Esophagus (tissue), 2 donors: ENCODE results near the gene KCP. TPM values are rescaled to one million over a fixed set of nuclear protein-coding genes. Genes with fewer than 3 reads are reported as not detected.

Experiments
- H3K27ac ChIP-seq, 2 donors: one replicate each; pipeline ENCODE4 v1.5.1; 2013; ENCODE audit warnings: low read depth in 2 of 2, mild to moderate bottlenecking in 2 of 2, inconsistent platforms in 1 of 2, low read length in 1 of 2, moderate library complexity in 1 of 2
- H3K27me3 ChIP-seq, 2 donors: one replicate each; pipeline ENCODE4 v1.6.1; 2013; ENCODE audit warnings: low read length in 2 of 2, control low read depth in 1 of 2, mild to moderate bottlenecking in 1 of 2; ENCODE audit not compliant: insufficient read depth in 2 of 2, control insufficient read depth in 1 of 2
- H3K36me3 ChIP-seq, 2 donors: one replicate each; pipeline ENCODE4 v1.6.1; 2013; ENCODE audit warnings: low read length in 1 of 2; ENCODE audit not compliant: control insufficient read depth in 2 of 2, insufficient read depth in 2 of 2
- H3K4me1 ChIP-seq, 2 donors: one replicate each; pipeline ENCODE4 v1.6.1; 2013; ENCODE audit warnings: low read length in 1 of 2; ENCODE audit not compliant: control insufficient read depth in 2 of 2, insufficient read depth in 2 of 2
- H3K4me3 ChIP-seq, 2 donors: one replicate each; pipeline ENCODE4 v1.5.1; 2013; ENCODE audit warnings: low read length in 2 of 2, mild to moderate bottlenecking in 2 of 2, low read depth in 1 of 2, moderate library complexity in 1 of 2
- H3K9me3 ChIP-seq, 2 donors: one replicate each; pipeline ENCODE4 v1.6.1; 2013; ENCODE audit warnings: mild to moderate bottlenecking in 2 of 2, low read depth in 1 of 2, low read length in 1 of 2, moderate library complexity in 1 of 2; ENCODE audit not compliant: control insufficient read depth in 2 of 2, insufficient read depth in 1 of 2
- WGBS, 2 donors: extraction: QIAGEN DNeasy Blood & Tissue Kit; methylation state at CpG; one replicate each; pipeline ENCODE4 v1.1.7; 2013; 5-methylcytosine and 5-hydroxymethylcytosine counted together
- polyA plus RNA-seq, 2 donors: library from polyadenylated mRNA; stranded (reverse); fragments of 200-250 nt; gene quantifications; one replicate each; pipeline ENCODE4 v1.2.3, GENCODE V29; 2013
- donor health status: healthy with polysubstance abuse.
- donor health status: Bipolar disorder and iron deficiency.

Gene KCP
- polyA plus RNA-seq, 2 donors = 1.4 to 5.5 TPM

DNA sequence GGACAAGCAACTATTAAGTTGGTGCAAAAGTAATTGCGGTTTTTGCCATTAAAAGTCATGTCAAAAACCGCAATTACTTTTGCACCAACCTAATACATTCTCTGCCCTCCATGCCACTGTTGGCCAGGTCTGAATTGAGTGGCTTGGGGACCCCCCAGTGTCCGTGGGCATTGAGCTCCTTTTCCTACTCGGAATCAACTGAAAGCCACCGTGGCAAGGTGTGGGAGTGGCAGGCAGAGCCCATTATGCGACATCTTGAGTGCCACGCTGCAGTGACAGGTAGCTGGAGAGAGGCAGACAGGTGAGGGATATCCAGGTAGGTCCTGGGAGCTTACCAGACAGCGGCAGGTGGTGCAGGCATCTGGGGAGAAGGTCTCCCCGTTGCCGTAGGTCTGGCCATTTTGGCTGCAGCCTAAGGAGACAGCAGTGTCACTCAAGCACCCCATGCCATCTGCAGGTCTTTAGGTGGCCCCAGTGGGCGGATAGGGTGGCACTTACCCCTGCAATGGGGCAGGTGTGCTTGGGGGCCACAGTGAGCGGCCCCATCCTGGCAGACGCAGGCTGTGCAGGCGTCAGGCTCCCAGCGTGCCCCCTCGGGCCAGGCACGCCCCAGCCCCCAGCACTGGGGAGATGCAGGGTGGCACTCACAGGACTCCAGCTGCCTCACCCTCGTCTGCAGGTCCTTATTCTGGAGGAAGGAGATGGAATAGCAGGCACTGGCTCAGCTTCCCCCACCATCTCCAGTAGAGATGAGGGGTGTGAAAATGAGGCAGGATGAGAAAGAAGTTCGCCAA lies 3.5 kb downstream of the KCP start:
- H3K27me3 ChIP-seq = peaks cover 0 to 4% of the 10 kb centered on the region in 2 donors

DNA sequence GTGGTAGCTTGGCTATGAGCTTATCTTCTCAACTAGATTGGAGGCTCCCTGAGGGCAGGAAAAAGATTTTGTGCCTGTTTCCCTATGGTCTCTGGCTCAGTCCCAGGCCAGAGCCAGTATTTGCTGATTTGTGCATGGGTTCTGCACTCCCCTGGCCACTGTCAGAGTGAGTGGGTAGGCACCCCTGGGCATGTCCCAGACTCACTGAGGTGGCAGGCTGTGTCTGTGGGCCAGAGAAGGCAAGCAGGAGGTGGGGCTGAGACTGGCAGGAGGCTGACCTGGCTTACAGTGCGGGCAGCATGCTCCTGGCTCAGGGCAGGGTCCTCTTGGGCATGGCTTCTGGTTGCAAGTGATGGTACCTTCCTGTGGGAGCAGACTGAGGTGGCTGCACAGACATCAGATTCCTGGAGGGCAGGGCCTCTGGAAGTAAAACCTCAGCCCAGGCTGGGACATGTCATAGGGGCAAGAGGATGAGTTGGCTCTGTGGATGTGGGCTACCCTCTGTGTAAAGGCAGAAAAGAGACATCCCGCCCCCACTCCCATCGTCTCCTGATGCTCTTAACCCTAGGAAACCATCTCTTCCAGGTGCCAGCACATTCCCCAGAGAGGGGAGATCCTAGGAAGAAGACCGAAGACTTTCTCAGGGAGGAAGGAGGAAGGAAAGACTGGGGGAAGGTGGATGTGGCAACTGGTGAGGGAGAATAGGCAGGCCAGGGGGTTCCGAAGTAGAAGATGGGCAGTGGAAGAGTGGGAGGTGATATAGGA lies 4.3 kb downstream of the KCP start:
- Histone ChIP-seq H3K4me1 (peaks cover 12% of the 10 kb centered on the region in 2 donors), H3K36me3 (no peaks in the 10 kb centered on the region), H3K9me3 (no peaks in the 10 kb centered on the region), H3K27ac (no peak overlapping the region), H3K4me3 (no peak overlapping the region), H3K27me3 (peaks cover 0 to 4% of the 10 kb centered on the region in 2 donors)
- 85 to 93% methylated on average over 5 of the region's 5 CpGs for WGBS, 2 donors

More for the DNA sequence above, 3.5 kb downstream of the KCP start:
- peaks cover 12 to 14% of the 10 kb centered on the region in 2 donors for H3K4me1 ChIP-seq
- H3K36me3 ChIP-seq = no peaks in the 10 kb centered on the region
- WGBS, 2 donors = 83 to 85% methylated on average over 19 of the region's 19 CpGs
- H3K27ac ChIP-seq = no peak overlapping the region
- no peak overlapping the region for H3K4me3 ChIP-seq
- no peaks in the 10 kb centered on the region for H3K9me3 ChIP-seq

DNA sequence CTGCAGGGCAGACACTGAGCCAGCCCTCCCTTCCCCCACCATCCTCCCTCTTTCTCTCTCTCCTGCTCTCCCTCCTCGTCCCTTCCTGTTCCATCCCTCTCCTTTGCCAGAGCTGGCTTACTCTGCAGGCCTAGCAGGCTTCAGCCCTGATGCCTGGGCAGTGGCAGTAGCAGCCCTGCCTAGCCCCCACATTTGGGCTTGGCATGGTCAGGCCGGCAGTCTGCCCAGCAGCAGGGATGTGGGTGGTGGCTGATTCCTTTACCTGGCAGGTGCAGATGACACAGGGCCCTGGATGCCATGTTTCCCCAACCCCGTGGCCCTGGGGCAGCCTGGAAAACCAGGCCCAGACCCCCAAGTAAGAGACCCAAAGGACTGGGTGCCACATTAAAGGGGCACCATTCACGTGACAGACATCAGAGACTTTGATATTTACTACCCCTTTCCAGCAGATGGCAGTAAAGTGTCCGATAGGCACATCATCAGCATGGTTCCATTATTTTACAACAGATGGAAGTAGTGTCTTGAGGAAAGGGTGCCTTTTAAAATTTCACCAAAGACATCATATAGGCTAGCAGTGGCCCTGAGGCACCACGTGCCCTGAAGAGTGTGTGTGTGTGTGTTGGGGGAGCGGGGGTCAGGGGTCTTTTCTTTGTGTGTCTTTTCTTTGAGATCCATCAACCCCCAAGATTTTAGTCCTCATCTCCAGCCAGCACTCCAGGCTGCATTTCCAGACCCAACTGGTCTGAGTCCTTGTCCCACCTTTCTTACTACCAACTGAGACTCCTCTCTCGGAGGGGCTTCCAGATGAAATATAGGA lies 5.9 kb downstream of the KCP start:
- no peaks in the 10 kb centered on the region for H3K36me3 ChIP-seq
- 35 to 38% methylated on average over 8 of the region's 8 CpGs for WGBS, 2 donors
- peaks cover 0 to 4% of the 10 kb centered on the region in 2 donors for H3K27me3 ChIP-seq

DNA sequence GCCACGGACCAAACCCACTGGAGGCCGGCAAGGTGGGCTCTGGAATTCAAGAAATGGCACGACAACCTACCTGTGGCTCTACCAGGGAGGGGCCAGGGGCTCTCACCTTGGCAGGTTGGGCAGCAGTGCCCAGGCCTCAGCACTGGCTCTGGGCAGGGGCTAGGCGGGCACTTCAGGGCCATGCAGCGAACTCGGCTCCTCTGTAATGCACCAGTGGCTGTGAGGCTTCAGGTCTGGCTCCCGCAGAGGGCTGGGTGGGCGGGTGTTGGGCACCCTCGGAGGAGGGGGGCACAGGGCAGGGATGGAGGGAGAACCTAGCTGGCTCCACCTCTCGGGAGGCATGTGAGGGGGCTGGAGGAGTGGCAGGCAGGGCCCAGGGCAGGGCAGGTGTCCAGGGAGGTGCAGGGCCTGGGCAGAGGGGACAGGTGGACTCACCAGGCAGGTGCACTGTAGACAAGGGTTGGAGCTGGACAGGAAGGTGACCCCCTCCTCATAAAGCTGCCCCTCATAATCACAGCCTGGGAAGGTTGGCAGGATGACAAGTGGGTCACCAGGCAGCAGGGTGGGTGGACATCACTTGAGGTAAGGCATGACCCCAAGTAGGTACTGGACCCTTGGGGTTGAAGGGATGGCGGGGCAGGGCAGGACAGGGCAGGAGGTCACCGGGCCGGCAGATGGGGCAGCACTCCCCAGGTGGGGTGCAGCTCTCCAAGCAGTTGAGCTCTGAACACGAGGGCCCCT lies 6.7 kb downstream of the KCP start:
- H3K4me3 ChIP-seq = no peak overlapping the region

More for the DNA sequence above, 5.9 kb downstream of the KCP start:
- Histone ChIP-seq H3K4me1 (peaks cover 2 to 7% of the 10 kb centered on the region in 2 donors), H3K27ac (no peak overlapping the region), H3K4me3 (no peak overlapping the region), H3K9me3 (no peaks in the 10 kb centered on the region)

DNA sequence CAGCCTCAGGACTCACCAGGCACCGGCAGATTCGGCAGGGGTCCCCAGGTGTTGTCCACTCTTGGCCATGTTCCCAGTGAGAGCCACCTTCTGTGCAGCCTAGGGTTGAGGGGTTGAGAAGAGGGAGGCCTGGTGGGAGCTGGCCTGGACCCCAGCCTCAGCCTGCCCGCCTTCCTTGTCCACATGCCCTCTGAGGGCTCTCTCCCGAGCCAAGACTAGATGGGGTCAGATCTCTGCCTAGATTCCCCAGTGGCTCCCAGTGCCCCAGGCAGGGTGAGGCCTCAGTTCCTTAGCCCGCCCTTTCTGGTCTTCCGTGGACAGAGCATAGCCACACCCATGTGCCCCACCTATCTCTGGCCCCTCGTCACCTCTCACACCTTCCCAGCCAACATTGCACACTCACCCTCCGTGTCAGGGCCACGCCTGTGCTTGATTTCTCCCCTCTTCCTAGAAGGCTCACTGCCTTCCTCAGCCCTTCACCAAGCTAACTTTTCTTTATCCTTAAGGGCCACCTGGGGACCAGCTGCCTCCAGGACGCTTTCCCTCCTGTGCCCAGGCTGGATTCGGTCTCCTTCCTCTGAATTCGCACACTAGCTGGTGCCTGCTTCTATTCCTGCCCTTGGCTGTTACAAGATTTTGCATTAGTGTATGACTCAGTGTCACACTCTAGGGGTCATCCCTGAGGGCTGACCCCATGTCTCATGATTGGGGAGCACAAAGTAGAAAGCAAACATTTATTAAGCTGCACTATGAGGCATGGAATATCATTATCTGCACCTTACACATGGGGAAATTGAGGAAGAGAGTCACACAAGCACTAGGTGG lies 7.5 kb downstream of the KCP start:
- Histone ChIP-seq H3K27me3 (no peaks in the 10 kb centered on the region), H3K4me1 (peaks cover 2 to 7% of the 10 kb centered on the region in 2 donors), H3K27ac (peak overlapping the region; percentile 8 to 83), H3K4me3 (no peak overlapping the region), H3K9me3 (no peaks in the 10 kb centered on the region), H3K36me3 (no peaks in the 10 kb centered on the region)
- 66 to 67% methylated on average over 12 of the region's 12 CpGs for WGBS, 2 donors

More for the DNA sequence above, 6.7 kb downstream of the KCP start:
- peaks cover 0 to 4% of the 10 kb centered on the region in 2 donors for H3K27me3 ChIP-seq
- peaks cover 2 to 7% of the 10 kb centered on the region in 2 donors for H3K4me1 ChIP-seq
- H3K9me3 ChIP-seq = no peaks in the 10 kb centered on the region
- WGBS, 2 donors = 74 to 82% methylated on average over 14 of the region's 14 CpGs
- peak overlapping the region in 1 of 2 donors; percentile 83 for H3K27ac ChIP-seq
- H3K36me3 ChIP-seq = no peaks in the 10 kb centered on the region

DNA sequence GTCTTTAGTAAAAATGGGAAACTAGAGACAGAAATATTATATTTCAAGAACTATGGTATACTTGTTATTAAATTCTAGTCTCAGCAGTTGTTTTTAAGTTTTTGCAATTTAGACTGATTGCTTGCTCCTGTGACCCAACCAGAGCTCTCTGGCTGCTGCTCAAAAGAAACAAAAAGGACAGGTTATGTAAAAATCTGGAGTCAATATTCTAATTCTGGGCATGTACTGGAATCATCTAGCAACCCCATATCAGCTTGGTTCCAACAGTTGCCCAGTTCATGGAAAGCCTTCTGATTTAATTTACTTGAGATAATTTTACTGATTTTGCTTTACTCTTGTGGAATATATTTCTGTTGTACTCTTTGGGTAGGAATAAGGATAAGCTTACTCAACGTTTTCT lies 10.3 kb downstream of the KCP start:
- 53 to 57% methylated on average over 1 of the region's 1 CpG for WGBS, 2 donors
- Histone ChIP-seq H3K9me3 (no peaks in the 10 kb centered on the region), H3K36me3 (no peaks in the 10 kb centered on the region)

DNA sequence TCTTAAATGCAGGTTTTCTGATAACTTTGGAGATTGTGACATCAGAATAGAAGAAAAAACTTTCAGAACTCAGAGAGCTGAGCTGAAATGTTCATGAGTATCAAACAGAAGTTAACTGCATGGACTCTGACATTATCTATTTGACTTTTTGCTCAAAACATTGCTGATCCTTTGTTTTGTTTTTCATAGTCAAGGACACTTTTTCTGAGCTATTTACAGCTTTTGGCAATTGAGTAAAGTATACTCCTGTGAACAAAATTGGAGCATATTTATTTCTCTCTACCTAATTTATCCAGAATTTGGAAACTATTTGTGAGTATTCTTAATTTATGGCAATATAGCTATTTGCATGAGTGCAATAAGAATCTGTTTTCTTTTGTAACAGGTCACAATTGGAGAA lies 11.1 kb downstream of the KCP start:
- no peaks in the 10 kb centered on the region for H3K9me3 ChIP-seq
- H3K4me3 ChIP-seq = no peak overlapping the region
- H3K36me3 ChIP-seq = no peaks in the 10 kb centered on the region
- H3K4me1 ChIP-seq = peaks cover 2 to 5% of the 10 kb centered on the region in 2 donors
- H3K27me3 ChIP-seq = no peaks in the 10 kb centered on the region
- H3K27ac ChIP-seq = no peak overlapping the region

More for the DNA sequence above, 10.3 kb downstream of the KCP start:
- peaks cover 2 to 7% of the 10 kb centered on the region in 2 donors for H3K4me1 ChIP-seq
- H3K27ac ChIP-seq = no peak overlapping the region
- H3K27me3 ChIP-seq = no peaks in the 10 kb centered on the region
- H3K4me3 ChIP-seq = no peak overlapping the region

DNA sequence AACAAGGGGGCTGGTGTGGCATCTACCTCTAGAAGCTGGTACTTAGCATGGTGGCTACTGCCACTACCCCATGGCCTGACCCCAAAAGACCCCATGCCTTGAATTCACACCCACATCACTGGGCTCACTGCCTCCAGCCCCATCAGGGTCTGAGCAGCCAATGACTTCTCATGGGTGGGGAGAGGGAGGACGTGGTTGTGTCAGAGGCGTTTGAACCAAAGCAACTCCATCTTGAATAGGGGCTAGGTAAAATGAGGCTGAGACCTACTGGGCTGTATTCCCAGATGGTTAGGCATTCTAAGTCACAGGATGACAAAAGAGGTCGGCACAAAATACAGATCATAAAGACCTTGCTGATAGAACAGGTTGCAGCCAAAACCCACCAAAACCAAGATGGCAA lies 15.2 kb downstream of the KCP start:
- Histone ChIP-seq H3K27ac (no peak overlapping the region), H3K36me3 (no peaks in the 10 kb centered on the region), H3K27me3 (peaks cover 0 to 3% of the 10 kb centered on the region in 2 donors), H3K4me1 (peaks cover 4 to 27% of the 10 kb centered on the region in 2 donors), H3K9me3 (no peaks in the 10 kb centered on the region), H3K4me3 (no peak overlapping the region)
- 86 to 87% methylated on average over 3 of the region's 3 CpGs for WGBS, 2 donors
